ENCODE measurements around the gene ARHGAP28.

Gene ARHGAP28

GRCh38 chr18:6734726-6735430 lies 5.4 kb downstream of the ARHGAP28 start:
- DNase-seq (ENCODE audit: insufficient read length) (no peak), FAIRE-seq (no peak)
- TF ChIP-seq TAF1 (IDR thresholded peaks at IDR 0.05; ENCODE audit: borderline replicate concordance, low read depth, low read length) (no peak), POLR2AphosphoS5 (IDR thresholded peaks at IDR 0.05; ENCODE audit: low read depth, low read length) (no peak)

GRCh38 chr18:6737833-6738232 lies 8.3 kb downstream of the ARHGAP28 start:
- TF ChIP-seq TAF1 (IDR thresholded peaks at IDR 0.05; ENCODE audit: borderline replicate concordance, low read depth, low read length) (no peak), POLR2A (IDR thresholded peaks at IDR 0.05; ENCODE audit: low read depth, low read length) (no peak), POLR2AphosphoS5 (IDR thresholded peaks at IDR 0.05; ENCODE audit: low read depth, low read length) (no peak)
- no peak for FAIRE-seq
- DNase-seq (ENCODE audit: insufficient read length), result no peak

- DNase-seq (ENCODE audit: insufficient read length) (no peak), FAIRE-seq (no peak)
- TF ChIP-seq POLR2AphosphoS5 (IDR thresholded peaks at IDR 0.05; ENCODE audit: low read depth, low read length), result no peak
- no peak for TF ChIP-seq POLR2A (IDR thresholded peaks at IDR 0.05; ENCODE audit: low read depth, low read length)
- TF ChIP-seq TAF1 (IDR thresholded peaks at IDR 0.05; ENCODE audit: borderline replicate concordance, low read depth, low read length), result no peak
Observed at GRCh38 chr18:6738622-6739021, 9.1 kb downstream of the ARHGAP28 start.

- TF ChIP-seq POLR2A (IDR thresholded peaks at IDR 0.05; ENCODE audit: low read depth, low read length) (no peak), TAF1 (IDR thresholded peaks at IDR 0.05; ENCODE audit: borderline replicate concordance, low read depth, low read length) (no peak)
- FAIRE-seq, result no peak
- DNase-seq (ENCODE audit: insufficient read length), result no peak
Observed at GRCh38 chr18:6741232-6741663, 11.7 kb downstream of the ARHGAP28 start.

- no peak for FAIRE-seq
- TF ChIP-seq POLR2A (IDR thresholded peaks at IDR 0.05; ENCODE audit: low read depth, low read length) (no peak), POLR2AphosphoS5 (IDR thresholded peaks at IDR 0.05; ENCODE audit: low read depth, low read length) (no peak), TAF1 (IDR thresholded peaks at IDR 0.05; ENCODE audit: borderline replicate concordance, low read depth, low read length) (no peak)
- no peak for DNase-seq (ENCODE audit: insufficient read length)
Observed at GRCh38 chr18:6741786-6742185, 12.3 kb downstream of the ARHGAP28 start.

GRCh38 chr18:6743999-6744398 lies 14.5 kb downstream of the ARHGAP28 start:
- no peak for DNase-seq (ENCODE audit: insufficient read length)
- no peak for FAIRE-seq
- no peak for TF ChIP-seq POLR2A (IDR thresholded peaks at IDR 0.05; ENCODE audit: low read depth, low read length)
- TF ChIP-seq TAF1 (IDR thresholded peaks at IDR 0.05; ENCODE audit: borderline replicate concordance, low read depth, low read length), result no peak
- no peak for TF ChIP-seq POLR2AphosphoS5 (IDR thresholded peaks at IDR 0.05; ENCODE audit: low read depth, low read length)

GRCh38 chr18:6744816-6745455 lies 15.4 kb downstream of the ARHGAP28 start:
- TF ChIP-seq POLR2AphosphoS5 (IDR thresholded peaks at IDR 0.05; ENCODE audit: low read depth, low read length), result no peak
- no peak for TF ChIP-seq POLR2A (IDR thresholded peaks at IDR 0.05; ENCODE audit: low read depth, low read length)
- no peak for TF ChIP-seq TAF1 (IDR thresholded peaks at IDR 0.05; ENCODE audit: borderline replicate concordance, low read depth, low read length)
- DNase-seq (ENCODE audit: insufficient read length) (no peak), FAIRE-seq (no peak)

GRCh38 chr18:6745504-6746031 lies 16.1 kb downstream of the ARHGAP28 start:
- DNase-seq (ENCODE audit: insufficient read length), result no peak
- TF ChIP-seq POLR2A (IDR thresholded peaks at IDR 0.05; ENCODE audit: low read depth, low read length), result no peak
- TF ChIP-seq TAF1 (IDR thresholded peaks at IDR 0.05; ENCODE audit: borderline replicate concordance, low read depth, low read length), result no peak
- TF ChIP-seq POLR2AphosphoS5 (IDR thresholded peaks at IDR 0.05; ENCODE audit: low read depth, low read length), result no peak
- no peak for FAIRE-seq

- DNase-seq (ENCODE audit: insufficient read length), result no peak
- no peak for FAIRE-seq
- no peak for TF ChIP-seq TAF1 (IDR thresholded peaks at IDR 0.05; ENCODE audit: borderline replicate concordance, low read depth, low read length)
- no peak for TF ChIP-seq POLR2A (IDR thresholded peaks at IDR 0.05; ENCODE audit: low read depth, low read length)
- TF ChIP-seq POLR2AphosphoS5 (IDR thresholded peaks at IDR 0.05; ENCODE audit: low read depth, low read length), result no peak
Observed at GRCh38 chr18:6746386-6746960, 17.0 kb downstream of the ARHGAP28 start.

GRCh38 chr18:6747646-6748045 lies 18.1 kb downstream of the ARHGAP28 start:
- TF ChIP-seq TAF1 (IDR thresholded peaks at IDR 0.05; ENCODE audit: borderline replicate concordance, low read depth, low read length) (no peak), POLR2A (IDR thresholded peaks at IDR 0.05; ENCODE audit: low read depth, low read length) (no peak), POLR2AphosphoS5 (IDR thresholded peaks at IDR 0.05; ENCODE audit: low read depth, low read length) (no peak)
- FAIRE-seq (no peak), DNase-seq (ENCODE audit: insufficient read length) (no peak)

GRCh38 chr18:6748241-6748640 lies 18.7 kb downstream of the ARHGAP28 start:
- FAIRE-seq (no peak), DNase-seq (ENCODE audit: insufficient read length) (no peak)
- TF ChIP-seq POLR2AphosphoS5 (IDR thresholded peaks at IDR 0.05; ENCODE audit: low read depth, low read length), result no peak
- no peak for TF ChIP-seq TAF1 (IDR thresholded peaks at IDR 0.05; ENCODE audit: borderline replicate concordance, low read depth, low read length)
- no peak for TF ChIP-seq POLR2A (IDR thresholded peaks at IDR 0.05; ENCODE audit: low read depth, low read length)

- FAIRE-seq, result no peak
- TF ChIP-seq TAF1 (IDR thresholded peaks at IDR 0.05; ENCODE audit: borderline replicate concordance, low read depth, low read length) (no peak), POLR2A (IDR thresholded peaks at IDR 0.05; ENCODE audit: low read depth, low read length) (no peak)
- no peak for DNase-seq (ENCODE audit: insufficient read length)
Observed at GRCh38 chr18:6750411-6750810, 20.9 kb downstream of the ARHGAP28 start.

Measured in GM12892 (cell line).